NAMALWA (cell line): Measurements from ENCODE around the gene WNK2.
"Not testable (repeated sequence)": the region's sequence is repeated elsewhere in the genome, so short reads cannot be mapped to it uniquely, and the experiment has no call there.

Source experiments
- DNase-seq: peaks from one replicate; pipeline ENCODE4 v3.0.0-alpha.2; 2015; ENCODE audit warnings: low spot score

Gene WNK2

GRCh38 chr9:93183663-93184431 lies at the start of gene WNK2:
WNK2 (plus strand) TSS chr9:93184139; CDS start chr9:93184930, 791 bp downstream.
- peak; percentile 67 for DNase-seq

DNA sequence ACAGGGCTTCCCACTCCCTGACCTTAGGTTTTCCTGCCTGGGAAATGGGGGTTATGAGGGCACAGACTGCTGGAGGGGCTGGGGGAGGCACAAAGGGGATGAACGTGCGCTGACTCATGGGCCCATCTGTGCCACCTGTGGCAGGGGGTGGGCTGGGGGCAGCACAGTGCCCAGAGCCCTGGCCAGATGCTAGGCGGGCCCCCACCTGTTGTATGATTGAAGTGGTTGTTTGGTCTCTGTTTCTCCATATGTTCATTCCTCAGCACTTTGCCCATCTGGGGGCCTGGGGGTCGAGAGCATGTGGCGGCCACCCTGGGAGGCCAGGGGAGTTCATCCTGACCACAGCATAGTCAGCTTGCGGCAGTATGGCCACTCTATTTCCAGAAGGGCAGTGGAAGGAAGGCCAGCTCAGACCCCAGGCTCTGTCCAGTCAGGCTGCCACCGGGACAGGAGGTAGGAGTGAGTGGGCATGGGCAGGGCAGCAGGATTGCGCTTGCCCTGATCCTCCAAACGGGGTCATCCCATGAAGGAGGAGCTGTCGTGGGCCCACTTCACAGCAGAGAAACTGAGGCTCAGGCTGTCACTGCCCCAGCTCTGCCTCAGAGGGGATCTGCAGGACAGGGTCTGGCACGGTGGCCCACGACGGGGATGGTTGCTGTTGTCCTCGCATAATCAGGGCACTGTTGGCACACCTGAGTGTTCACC lies 49.0 kb upstream of the WNK2 start:
- DNase-seq, result no peak

DNA sequence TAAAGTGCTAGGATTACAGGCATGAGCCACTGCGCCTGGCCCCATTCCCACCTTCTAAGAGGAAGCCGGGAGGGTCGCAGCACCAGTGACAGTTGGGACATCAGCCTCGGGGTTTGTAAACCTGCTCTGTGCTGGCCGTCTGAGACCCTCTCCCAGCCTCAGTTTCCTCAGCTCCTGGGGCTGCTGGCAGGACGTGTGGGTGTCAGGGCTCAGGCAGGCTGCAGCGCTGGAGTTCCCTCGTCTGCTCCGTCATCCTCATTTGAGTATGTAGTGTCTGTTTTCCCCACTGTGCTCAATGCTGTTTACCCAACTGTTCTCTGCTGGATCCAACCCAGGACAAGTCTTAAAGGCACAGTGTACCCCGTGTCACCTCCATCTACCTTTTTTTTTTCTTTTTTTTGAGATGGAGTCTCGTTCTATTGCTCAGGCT lies 47.9 kb upstream of the WNK2 start:
- no peak for DNase-seq

GRCh38 chr9:93137362-93137761 lies 46.6 kb upstream of the WNK2 start:
- DNase-seq, result no peak

GRCh38 chr9:93138171-93138764 lies 45.7 kb upstream of the WNK2 start:
- DNase-seq, result peak; percentile 77

DNA sequence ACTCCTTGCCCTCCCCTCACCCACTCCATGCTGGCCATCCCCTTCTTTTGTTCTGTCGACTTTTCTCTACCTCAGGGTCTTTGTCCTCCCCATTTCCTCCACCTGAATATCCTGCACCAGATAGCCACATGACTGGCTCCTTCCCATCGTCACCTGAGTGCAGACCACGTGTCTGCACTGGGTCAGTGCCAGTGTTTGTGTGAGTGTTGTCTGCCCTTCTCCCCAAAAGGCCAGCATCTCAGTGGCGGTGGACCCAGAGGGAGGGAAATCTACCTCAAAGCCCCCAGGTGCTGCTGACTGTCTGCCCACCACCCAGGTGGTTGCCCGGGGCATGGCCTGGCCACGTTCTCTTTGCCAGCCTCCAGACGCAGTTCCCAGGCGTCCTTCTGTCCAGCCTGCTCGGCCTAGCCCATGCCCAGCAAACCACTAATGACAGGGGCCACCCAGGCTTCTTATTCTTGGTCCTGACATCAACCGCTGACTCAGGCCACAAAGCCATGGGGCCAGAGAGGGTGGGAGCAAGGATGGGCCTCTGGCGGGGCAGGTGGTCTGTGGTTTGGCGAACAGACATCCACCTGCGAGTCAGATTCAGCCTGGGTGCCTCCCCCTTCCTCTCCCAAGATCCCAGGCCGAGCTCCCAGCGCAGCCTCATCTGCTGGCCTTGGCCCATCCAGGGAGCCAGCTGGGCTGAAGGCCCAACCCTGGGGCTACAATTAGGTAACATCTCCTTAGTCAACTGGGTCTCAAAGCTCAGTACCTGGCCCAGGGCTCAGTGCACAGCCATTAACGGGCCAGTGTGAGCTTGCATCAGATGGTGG lies 44.4 kb upstream of the WNK2 start:
- no peak for DNase-seq

- DNase-seq, result no peak
Measured at GRCh38 chr9:93141771-93142483, 42.0 kb upstream of the WNK2 start.

DNA sequence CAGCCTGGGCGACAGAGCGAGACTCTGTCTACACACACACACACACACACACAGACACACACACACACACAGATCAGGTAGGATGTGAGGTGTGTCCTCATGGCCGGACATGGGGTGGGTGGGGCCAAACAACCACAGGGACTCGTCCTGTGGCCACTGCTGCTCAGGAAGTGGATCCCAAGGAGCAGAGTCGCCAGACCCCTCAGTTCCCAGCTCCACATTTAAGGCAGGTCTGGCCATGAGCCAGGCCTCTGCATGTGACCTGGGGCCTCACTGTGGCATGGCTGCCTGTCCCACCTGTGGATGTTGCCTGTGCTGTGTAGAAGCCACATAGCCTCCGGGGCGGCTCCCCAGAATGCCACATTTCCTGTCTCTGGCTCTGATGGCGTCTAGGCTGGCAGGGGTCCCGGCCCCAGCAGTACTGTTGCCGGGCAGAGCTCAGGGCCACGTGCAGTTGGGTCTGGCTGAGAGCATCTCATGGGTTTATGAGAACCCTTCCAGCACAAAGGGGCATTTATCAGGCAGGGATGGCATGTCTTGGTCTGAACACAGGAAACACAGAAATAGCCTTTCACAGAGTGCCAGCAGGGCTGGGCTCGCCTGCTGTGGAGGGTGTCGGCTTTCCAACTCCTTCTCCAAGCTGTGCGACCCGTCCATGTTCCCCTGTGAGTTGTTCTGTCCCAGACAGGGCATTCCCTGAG lies 40.0 kb upstream of the WNK2 start:
- peak; percentile 39 for DNase-seq

- DNase-seq, result not testable (repeated sequence)
Measured at GRCh38 chr9:93146696-93147095, 37.2 kb upstream of the WNK2 start.

DNA sequence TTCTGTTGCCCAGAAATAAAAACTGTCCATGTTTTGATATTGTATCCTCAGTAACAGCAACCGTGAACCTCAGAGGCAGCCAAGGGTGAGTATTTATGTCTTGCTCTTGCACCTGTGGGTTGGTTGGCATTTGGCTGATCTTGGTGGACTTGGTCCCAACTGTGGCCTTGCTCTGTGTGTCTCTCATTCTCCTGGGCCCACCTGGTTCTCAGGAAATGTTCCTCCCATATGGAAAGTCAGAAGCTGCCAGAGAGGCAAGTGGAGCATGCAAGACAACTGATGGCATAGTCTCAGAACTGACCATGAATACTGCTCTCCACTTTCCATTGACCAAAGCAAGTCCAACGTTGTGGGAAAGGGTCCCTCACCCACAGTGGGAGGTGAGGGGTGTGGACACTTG lies 36.3 kb upstream of the WNK2 start:
- DNase-seq, result no peak

GRCh38 chr9:93148721-93149120 lies 35.2 kb upstream of the WNK2 start:
- no peak for DNase-seq

- DNase-seq, result no peak
Measured at GRCh38 chr9:93149361-93149760, 34.6 kb upstream of the WNK2 start.

DNA sequence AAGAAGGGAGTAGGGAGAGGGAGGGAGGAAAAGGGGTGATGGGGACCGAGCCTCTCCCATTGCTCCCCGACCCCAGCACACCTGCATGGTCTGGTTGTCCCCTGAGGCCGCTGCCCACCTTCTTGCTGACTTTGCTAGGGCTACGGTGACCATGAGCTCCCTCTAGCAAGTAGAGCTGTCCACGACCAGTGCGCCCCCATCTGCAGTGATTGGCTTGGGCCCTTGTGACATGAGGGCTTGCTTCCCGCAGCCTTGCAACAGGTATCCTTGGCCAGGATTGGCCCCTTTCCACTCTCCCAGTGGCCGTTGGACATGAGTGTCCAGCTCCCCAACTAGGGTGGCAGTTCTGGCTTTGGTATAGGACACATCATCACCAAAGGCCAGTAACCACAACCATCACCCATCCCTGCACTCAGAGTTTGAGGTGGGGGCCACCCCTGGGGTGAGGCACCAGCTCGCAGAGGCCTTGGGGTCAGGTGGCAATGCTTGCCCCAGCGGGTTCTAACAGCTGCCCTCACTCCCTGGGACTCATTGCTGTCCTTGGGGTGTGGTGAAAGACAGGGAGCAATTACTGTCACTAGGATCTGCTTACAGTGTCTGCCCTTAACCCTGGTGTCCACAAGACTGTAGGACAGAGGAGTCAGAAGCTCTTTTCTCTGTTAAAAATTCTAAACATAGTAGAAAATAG lies 32.7 kb upstream of the WNK2 start:
- DNase-seq, result no peak

DNA sequence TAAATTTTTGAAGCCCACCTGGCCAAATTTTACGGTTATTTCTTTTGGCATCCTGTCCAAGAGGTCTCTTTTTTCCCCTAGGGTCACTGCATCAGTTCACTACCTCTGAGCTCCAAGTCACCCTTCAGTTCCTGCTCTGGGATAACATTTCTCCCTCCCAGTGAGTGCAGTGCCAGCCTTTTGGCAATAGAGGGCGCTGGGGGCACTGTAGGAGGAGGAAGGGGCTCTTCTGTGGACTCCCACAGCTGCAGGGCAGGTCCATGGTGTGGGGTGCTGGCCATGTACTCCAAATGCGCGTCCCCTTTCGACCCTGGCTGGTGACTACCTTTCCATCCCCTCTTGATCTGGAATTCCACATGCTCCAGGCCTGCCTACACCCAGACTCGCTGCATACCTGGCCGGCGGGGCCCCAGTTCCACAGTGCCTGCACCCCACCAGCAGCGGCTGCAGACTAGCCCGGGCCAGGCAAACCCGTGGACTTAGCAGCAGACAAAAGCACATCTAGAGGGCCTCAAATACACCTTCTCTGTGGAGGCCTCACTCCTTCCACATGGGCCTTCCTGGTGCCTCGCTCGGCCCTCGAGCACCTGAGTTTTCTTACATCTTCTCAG lies 29.5 kb upstream of the WNK2 start:
- DNase-seq, result peak; percentile 84

DNA sequence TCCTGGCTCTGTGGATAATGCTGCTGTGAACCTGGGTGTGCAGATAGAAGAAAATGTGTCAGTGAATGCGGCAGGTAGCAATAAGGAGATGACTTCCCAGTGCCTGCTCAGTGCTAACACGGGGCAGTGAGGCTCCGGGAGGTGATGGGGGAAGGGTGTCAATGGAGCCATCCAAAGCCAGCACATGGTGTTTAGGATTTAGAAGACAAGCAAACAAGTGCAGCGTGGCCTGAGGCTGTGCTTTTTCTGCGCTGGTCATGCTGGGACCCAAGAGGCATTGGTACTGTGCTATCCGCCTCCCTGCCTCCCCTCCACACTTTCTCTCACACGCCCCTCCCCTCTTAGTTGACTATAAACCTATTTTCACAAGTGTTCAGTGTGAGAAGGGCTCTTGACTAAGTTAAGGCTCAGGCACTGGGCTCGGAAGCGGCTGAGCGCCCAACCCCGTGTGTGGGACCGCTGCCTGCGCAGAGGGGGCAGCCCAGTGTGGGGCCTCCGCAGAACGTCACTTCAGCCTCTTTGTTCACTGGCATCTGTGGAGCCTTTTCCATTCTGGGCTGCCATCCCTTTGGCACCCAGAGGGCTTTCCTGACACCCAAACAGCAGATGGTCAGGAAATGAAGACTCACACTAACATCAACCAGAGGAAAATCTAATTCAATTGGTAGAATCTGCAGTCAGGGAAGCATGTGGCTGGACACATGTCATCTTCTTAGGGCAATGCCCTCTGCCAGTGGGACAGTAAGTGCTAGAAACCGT lies 28.0 kb upstream of the WNK2 start:
- no peak for DNase-seq

GRCh38 chr9:93156475-93157008 lies 27.4 kb upstream of the WNK2 start:
- no peak for DNase-seq

DNA sequence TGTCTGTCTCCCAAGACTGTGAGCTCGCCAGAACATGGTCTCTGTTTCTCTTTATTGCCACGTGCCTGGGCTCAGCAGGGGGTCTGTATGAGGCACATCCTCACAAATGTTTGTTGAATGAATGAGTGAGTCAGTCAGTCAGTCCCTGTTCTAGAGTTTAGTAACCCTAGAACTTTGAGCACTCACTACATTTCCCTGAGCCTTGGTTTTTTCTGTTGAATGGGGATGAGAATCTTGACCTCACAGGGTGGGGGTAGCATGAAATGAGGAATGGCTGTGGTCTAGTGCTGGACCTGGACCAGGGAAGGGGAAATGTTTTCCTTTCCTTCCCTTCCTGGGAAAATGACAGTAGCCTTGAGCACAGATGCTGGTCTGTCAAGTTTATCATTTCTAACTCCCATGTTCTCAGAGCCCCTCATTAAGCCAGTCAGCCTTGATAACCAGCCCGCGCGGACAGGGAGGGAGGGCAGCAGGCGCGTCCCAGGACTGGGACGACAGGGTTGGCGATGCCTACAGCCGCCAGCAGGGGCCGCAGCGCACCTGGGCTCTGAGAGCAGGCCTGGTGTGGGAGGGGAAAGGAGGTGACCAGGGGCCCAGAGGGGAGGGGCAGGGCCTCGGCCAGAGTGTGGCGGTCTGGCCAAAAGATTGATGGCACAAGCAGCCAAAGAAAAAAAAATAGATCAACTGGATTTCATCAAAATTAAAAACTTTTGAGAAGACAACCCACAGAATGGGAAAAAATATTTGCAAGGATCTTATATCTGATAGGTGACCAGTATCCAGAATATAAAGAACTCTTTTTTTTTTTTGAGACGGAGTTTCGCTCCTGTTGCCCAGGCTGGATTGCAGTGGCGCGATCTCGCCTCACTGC lies 24.1 kb upstream of the WNK2 start:
- peak; percentile 79 for DNase-seq
